ENCODE results near the gene ASIC5. TPM values are rescaled to one million over a fixed set of nuclear protein-coding genes. Genes with fewer than 3 reads are reported as not detected.

Gene ASIC5
- polyA plus RNA-seq (2012; ENCODE audit: missing spikeins) = not detected

DNA sequence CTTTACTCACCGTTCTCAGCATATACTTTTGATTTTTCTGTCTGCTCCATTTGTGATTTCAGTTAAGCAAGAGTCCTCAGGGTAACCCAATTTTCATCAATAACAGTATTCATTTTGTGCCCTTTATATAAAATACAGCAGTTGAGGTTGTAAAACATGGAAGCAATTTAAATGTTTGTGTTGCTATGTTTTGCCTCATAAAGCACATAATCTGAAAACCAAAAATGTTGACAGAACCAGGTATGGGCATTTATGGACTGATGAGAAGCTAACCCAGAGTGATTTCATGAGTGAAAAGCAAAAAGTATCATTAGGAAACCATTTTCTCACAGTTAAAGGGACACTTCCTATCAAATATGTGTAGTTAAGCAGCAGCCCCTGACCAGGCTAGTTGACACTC is at the start of gene ASIC5:
ASIC5 (minus strand) TSS at position 101 of the 400 bp plus-strand sequence; CDS start at position 50, 51 bp downstream.
- DNase-seq (ENCODE audit: insufficient read length) = no peak
- no peak for FAIRE-seq
- no peak for TF ChIP-seq POLR2AphosphoS5 (IDR thresholded peaks at IDR 0.05; ENCODE audit: low read depth, low read length)
- no peak for TF ChIP-seq TAF1 (IDR thresholded peaks at IDR 0.05; ENCODE audit: borderline replicate concordance, low read depth, low read length)
- no peak for TF ChIP-seq POLR2A (IDR thresholded peaks at IDR 0.05; ENCODE audit: low read depth, low read length)

DNA sequence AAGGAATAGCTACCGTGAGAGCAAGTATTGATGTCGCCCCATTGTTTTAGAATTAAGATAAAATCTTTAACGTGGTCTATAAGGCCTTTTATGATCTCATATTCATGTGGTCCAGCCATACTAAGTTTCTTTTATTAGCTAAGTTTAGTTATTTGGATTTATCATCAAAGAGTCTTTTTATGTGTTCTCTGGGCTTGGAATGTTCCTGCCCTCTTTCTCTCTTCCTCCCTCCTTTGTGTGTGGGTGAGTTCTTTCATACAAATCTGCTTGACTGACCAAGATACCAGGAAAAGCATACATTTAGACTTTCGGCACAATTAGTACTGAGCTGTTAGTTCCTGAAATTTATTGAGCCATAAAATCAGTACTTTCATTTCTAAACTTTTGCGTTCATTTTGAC is 48.7 kb upstream of the ASIC5 start:
- TF ChIP-seq TAF1 (IDR thresholded peaks at IDR 0.05; ENCODE audit: borderline replicate concordance, low read depth, low read length) = no peak
- TF ChIP-seq POLR2A (IDR thresholded peaks at IDR 0.05; ENCODE audit: low read depth, low read length) = no peak
- TF ChIP-seq POLR2AphosphoS5 (IDR thresholded peaks at IDR 0.05; ENCODE audit: low read depth, low read length) = no peak
- no peak for DNase-seq (ENCODE audit: insufficient read length)
- no peak for FAIRE-seq

GRCh38 chr4:155911905-155912304 is 45.8 kb upstream of the ASIC5 start:
- FAIRE-seq (no peak), DNase-seq (ENCODE audit: insufficient read length) (no peak)
- TF ChIP-seq TAF1 (IDR thresholded peaks at IDR 0.05; ENCODE audit: borderline replicate concordance, low read depth, low read length) (no peak), POLR2A (IDR thresholded peaks at IDR 0.05; ENCODE audit: low read depth, low read length) (no peak), POLR2AphosphoS5 (IDR thresholded peaks at IDR 0.05; ENCODE audit: low read depth, low read length) (no peak)

- FAIRE-seq (no peak), DNase-seq (ENCODE audit: insufficient read length) (no peak)
- no peak for TF ChIP-seq POLR2AphosphoS5 (IDR thresholded peaks at IDR 0.05; ENCODE audit: low read depth, low read length)
- no peak for TF ChIP-seq POLR2A (IDR thresholded peaks at IDR 0.05; ENCODE audit: low read depth, low read length)
- TF ChIP-seq TAF1 (IDR thresholded peaks at IDR 0.05; ENCODE audit: borderline replicate concordance, low read depth, low read length) = no peak
Measured at GRCh38 chr4:155909615-155910226, 43.6 kb upstream of the ASIC5 start.

DNA sequence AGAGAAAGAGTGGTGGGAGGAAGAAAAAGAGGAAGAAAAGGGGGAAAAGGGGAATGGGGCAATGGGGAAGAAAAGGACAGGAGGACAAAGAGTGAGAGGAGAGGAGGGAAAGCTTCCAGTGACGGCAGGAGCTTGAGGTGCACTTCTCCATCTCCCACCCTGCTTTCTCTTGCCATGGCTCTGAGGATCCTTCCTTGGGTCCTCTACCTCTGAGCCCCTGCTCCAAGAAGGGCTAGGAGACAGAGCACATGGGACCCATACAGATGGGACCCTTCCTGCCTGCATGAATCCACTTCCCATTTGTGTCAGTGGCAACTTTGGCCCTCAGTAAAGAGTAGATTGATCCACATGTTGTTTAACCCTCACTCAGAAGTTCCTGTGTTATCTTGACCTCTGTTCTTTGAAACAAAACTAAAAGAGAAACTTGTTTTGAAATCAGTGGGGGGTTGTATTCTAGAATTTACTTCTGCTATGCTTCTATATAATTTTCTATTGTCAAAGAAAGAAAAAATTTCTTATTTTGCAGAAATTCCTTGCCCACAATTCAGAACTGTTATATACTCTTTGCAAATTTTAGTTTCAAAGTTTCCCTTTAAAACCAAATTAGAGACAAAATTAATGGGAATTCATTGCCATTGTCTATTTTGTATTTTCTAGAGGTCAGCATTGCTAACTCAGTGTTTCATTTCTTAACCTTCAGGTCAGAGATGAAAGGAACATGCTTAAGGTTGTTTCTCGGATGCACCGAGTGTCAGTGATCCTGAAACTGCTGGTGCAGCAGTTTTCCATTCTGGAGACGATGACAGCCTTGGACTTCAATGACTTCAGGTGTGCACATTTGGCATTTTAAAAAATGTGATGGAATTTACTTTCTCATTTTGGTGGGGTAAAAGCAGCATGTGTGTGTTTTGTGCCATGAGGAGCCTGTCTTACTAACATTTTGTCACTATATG is 42.4 kb upstream of the ASIC5 start:
- TF ChIP-seq TAF1 (IDR thresholded peaks at IDR 0.05; ENCODE audit: borderline replicate concordance, low read depth, low read length) (no peak), POLR2AphosphoS5 (IDR thresholded peaks at IDR 0.05; ENCODE audit: low read depth, low read length) (no peak), POLR2A (IDR thresholded peaks at IDR 0.05; ENCODE audit: low read depth, low read length) (no peak)
- no peak for FAIRE-seq
- no peak for DNase-seq (ENCODE audit: insufficient read length)

DNA sequence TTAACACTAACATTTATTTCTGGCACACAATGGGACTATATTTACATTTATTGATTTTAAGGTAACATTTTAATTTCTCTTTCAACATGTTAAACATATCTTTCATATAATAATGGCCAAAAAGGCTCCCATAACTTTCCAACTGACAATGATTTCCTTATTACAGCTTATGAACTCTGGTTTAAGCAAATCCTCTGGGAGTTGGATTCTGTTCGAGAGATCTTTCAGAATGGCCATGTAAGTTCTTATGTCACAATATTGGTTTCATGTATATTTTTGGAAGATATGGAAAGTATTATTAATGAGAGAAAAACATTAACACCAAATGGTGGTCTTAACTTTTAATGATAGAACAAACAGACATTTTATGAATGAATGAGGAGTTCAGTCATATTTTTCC is 41.5 kb upstream of the ASIC5 start:
- DNase-seq (ENCODE audit: insufficient read length) = no peak

GRCh38 chr4:155906554-155907247 is 40.6 kb upstream of the ASIC5 start:
- DNase-seq (ENCODE audit: insufficient read length) (no peak), FAIRE-seq (no peak)
- TF ChIP-seq POLR2A (IDR thresholded peaks at IDR 0.05; ENCODE audit: low read depth, low read length) (no peak), TAF1 (IDR thresholded peaks at IDR 0.05; ENCODE audit: borderline replicate concordance, low read depth, low read length) (no peak), POLR2AphosphoS5 (IDR thresholded peaks at IDR 0.05; ENCODE audit: low read depth, low read length) (no peak)

More for the DNA sequence above, 41.5 kb upstream of the ASIC5 start:
- FAIRE-seq = no peak
- TF ChIP-seq TAF1 (IDR thresholded peaks at IDR 0.05; ENCODE audit: borderline replicate concordance, low read depth, low read length) (no peak), POLR2A (IDR thresholded peaks at IDR 0.05; ENCODE audit: low read depth, low read length) (no peak), POLR2AphosphoS5 (IDR thresholded peaks at IDR 0.05; ENCODE audit: low read depth, low read length) (no peak)

GRCh38 chr4:155904331-155904730 is 38.3 kb upstream of the ASIC5 start:
- DNase-seq (ENCODE audit: insufficient read length) = no peak
- TF ChIP-seq POLR2A (IDR thresholded peaks at IDR 0.05; ENCODE audit: low read depth, low read length) (no peak), TAF1 (IDR thresholded peaks at IDR 0.05; ENCODE audit: borderline replicate concordance, low read depth, low read length) (no peak), POLR2AphosphoS5 (IDR thresholded peaks at IDR 0.05; ENCODE audit: low read depth, low read length) (no peak)
- FAIRE-seq = no peak

- TF ChIP-seq POLR2AphosphoS5 (IDR thresholded peaks at IDR 0.05; ENCODE audit: low read depth, low read length) (no peak), POLR2A (IDR thresholded peaks at IDR 0.05; ENCODE audit: low read depth, low read length) (no peak), TAF1 (IDR thresholded peaks at IDR 0.05; ENCODE audit: borderline replicate concordance, low read depth, low read length) (no peak)
- no peak for DNase-seq (ENCODE audit: insufficient read length)
- FAIRE-seq = no peak
Measured at GRCh38 chr4:155903453-155903852, 37.4 kb upstream of the ASIC5 start, which contains the start of gene TDO2. TSS of gene TDO2 (plus strand) at chr4:155903696. CDS start at chr4:155903759, 63 bp downstream.

DNA sequence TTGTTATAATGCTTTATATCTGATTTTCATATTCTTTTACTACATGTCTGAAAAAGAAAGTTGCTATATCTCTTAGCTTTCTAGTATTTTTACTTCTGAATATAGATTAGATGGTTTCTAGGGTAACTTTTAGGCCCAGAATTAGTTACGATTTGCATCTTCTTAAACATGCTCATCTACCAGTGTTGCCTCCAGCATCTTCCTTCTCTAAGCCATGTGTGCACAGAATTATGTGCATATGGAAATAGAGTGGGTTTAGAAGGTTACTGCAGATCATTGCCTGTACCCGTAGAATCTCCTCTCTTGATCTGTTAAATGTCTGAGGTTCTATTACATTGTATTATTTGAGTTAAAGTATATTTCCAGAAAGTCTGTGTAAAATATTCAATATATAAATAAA is 34.9 kb upstream of the ASIC5 start:
- no peak for TF ChIP-seq TAF1 (IDR thresholded peaks at IDR 0.05; ENCODE audit: borderline replicate concordance, low read depth, low read length)
- TF ChIP-seq POLR2A (IDR thresholded peaks at IDR 0.05; ENCODE audit: low read depth, low read length) = no peak
- no peak for TF ChIP-seq POLR2AphosphoS5 (IDR thresholded peaks at IDR 0.05; ENCODE audit: low read depth, low read length)
- FAIRE-seq = no peak
- no peak for DNase-seq (ENCODE audit: insufficient read length)

GRCh38 chr4:155900381-155900780 is 34.3 kb upstream of the ASIC5 start:
- FAIRE-seq (no peak), DNase-seq (ENCODE audit: insufficient read length) (no peak)
- no peak for TF ChIP-seq POLR2AphosphoS5 (IDR thresholded peaks at IDR 0.05; ENCODE audit: low read depth, low read length)
- no peak for TF ChIP-seq TAF1 (IDR thresholded peaks at IDR 0.05; ENCODE audit: borderline replicate concordance, low read depth, low read length)
